Measurements from ENCODE around the gene TAX1BP1.

GRCh38 chr7:27735165-27735564 is 4.8 kb upstream of the TAX1BP1 start:
- TF ChIP-seq TAF1 (IDR thresholded peaks at IDR 0.05; ENCODE audit: borderline replicate concordance, low read depth, low read length) (no peak), POLR2A (IDR thresholded peaks at IDR 0.05; ENCODE audit: low read depth, low read length) (no peak)

Measured in GM12892 (cell line).